ENCODE measurements around the gene GTF2I.

GTF2I gene

GRCh38 chr7:74671602-74672001, 14.1 kb downstream of the GTF2I start:
- Histone ChIP-seq H4K20me1 (ENCODE audit: insufficient read depth, low read length) (peaks cover 87% of the 10 kb centered on the region), H2AFZ (ENCODE audit: low read depth, low read length) (no peak overlapping the region), H3K9ac (ENCODE audit: low read depth, low read length) (no peak overlapping the region), H3K79me2 (ENCODE audit: insufficient read depth, low read length) (peaks cover 99% of the 10 kb centered on the region), H3K4me1 (ENCODE audit: insufficient read depth, low read length) (no peaks in the 10 kb centered on the region), H3K4me3 (ENCODE audit: low read depth in 1 of 2, low read length in 2 of 2) (no peak overlapping the region), H3K27me3 (ENCODE audit: insufficient read depth, low read length, poor library complexity) (no peaks in the 10 kb centered on the region), H3K4me2 (ENCODE audit: insufficient read depth, low read length) (no peak overlapping the region), H3K9me3 (ENCODE audit: insufficient read depth, low read length, severe bottlenecking) (no peaks in the 10 kb centered on the region), H3K27ac (ENCODE audit: low read length) (no peak overlapping the region), H3K36me3 (ENCODE audit: insufficient read depth, low read length) (peaks cover 58% of the 10 kb centered on the region)
- ATAC-seq (ENCODE audit: insufficient read depth, low read depth) (no peak), DNase-seq (no peak)
- TF ChIP-seq EZH2 (IDR thresholded peaks at IDR 0.05; ENCODE audit: borderline replicate concordance, low read depth, low read length, severe bottlenecking), result no peak
- no peak for TF ChIP-seq CTCF (IDR thresholded peaks at IDR 0.05; ENCODE audit: borderline replicate concordance, extremely low read depth, low read length, poor library complexity, severe bottlenecking)

GRCh38 chr7:74672343-74672915, 14.9 kb downstream of the GTF2I start:
- no peak overlapping the region for H3K27ac ChIP-seq (ENCODE audit: low read length)
- H3K9ac ChIP-seq (ENCODE audit: low read depth, low read length), result no peak overlapping the region
- no peak overlapping the region for H3K4me3 ChIP-seq (ENCODE audit: low read depth in 1 of 2, low read length in 2 of 2)
- ATAC-seq (ENCODE audit: insufficient read depth, low read depth), result no peak
- H4K20me1 ChIP-seq (ENCODE audit: insufficient read depth, low read length), result peaks cover 85% of the 10 kb centered on the region
- no peak for DNase-seq
- no peaks in the 10 kb centered on the region for H3K4me1 ChIP-seq (ENCODE audit: insufficient read depth, low read length)
- H3K27me3 ChIP-seq (ENCODE audit: insufficient read depth, low read length, poor library complexity), result no peaks in the 10 kb centered on the region
- no peak overlapping the region for H3K4me2 ChIP-seq (ENCODE audit: insufficient read depth, low read length)
- no peak for TF ChIP-seq EZH2 (IDR thresholded peaks at IDR 0.05; ENCODE audit: borderline replicate concordance, low read depth, low read length, severe bottlenecking)
- TF ChIP-seq CTCF (IDR thresholded peaks at IDR 0.05; ENCODE audit: borderline replicate concordance, extremely low read depth, low read length, poor library complexity, severe bottlenecking), result no peak
- H3K9me3 ChIP-seq (ENCODE audit: insufficient read depth, low read length, severe bottlenecking), result no peaks in the 10 kb centered on the region
- H2AFZ ChIP-seq (ENCODE audit: low read depth, low read length), result no peak overlapping the region
- H3K36me3 ChIP-seq (ENCODE audit: insufficient read depth, low read length), result peaks cover 52% of the 10 kb centered on the region
- peaks cover 100% of the 10 kb centered on the region for H3K79me2 ChIP-seq (ENCODE audit: insufficient read depth, low read length)

- no peak for ATAC-seq (ENCODE audit: insufficient read depth, low read depth)
- H2AFZ ChIP-seq (ENCODE audit: low read depth, low read length), result no peak overlapping the region
- no peak for DNase-seq
- H3K4me2 ChIP-seq (ENCODE audit: insufficient read depth, low read length), result no peak overlapping the region
- TF ChIP-seq EZH2 (IDR thresholded peaks at IDR 0.05; ENCODE audit: borderline replicate concordance, low read depth, low read length, severe bottlenecking) (no peak), CTCF (IDR thresholded peaks at IDR 0.05; ENCODE audit: borderline replicate concordance, extremely low read depth, low read length, poor library complexity, severe bottlenecking) (no peak)
- no peaks in the 10 kb centered on the region for H3K4me1 ChIP-seq (ENCODE audit: insufficient read depth, low read length)
- H4K20me1 ChIP-seq (ENCODE audit: insufficient read depth, low read length), result peaks cover 83% of the 10 kb centered on the region
- peaks cover 100% of the 10 kb centered on the region for H3K79me2 ChIP-seq (ENCODE audit: insufficient read depth, low read length)
- H3K4me3 ChIP-seq (ENCODE audit: low read depth in 1 of 2, low read length in 2 of 2), result no peak overlapping the region
- no peaks in the 10 kb centered on the region for H3K27me3 ChIP-seq (ENCODE audit: insufficient read depth, low read length, poor library complexity)
- no peak overlapping the region for H3K27ac ChIP-seq (ENCODE audit: low read length)
- no peak overlapping the region for H3K9ac ChIP-seq (ENCODE audit: low read depth, low read length)
- H3K36me3 ChIP-seq (ENCODE audit: insufficient read depth, low read length), result peaks cover 59% of the 10 kb centered on the region
- no peaks in the 10 kb centered on the region for H3K9me3 ChIP-seq (ENCODE audit: insufficient read depth, low read length, severe bottlenecking)
Measured at GRCh38 chr7:74674166-74674565, 16.6 kb downstream of the GTF2I start.
